GOT3 (cell line): ENCODE data around the gene YIF1B.

Experiments
- DNase-seq: peaks from one replicate; lab custom pipeline; 2025; ENCODE audit warnings: mixed read lengths; lab: John Stamatoyannopoulos, UW

Gene YIF1B

DNA sequence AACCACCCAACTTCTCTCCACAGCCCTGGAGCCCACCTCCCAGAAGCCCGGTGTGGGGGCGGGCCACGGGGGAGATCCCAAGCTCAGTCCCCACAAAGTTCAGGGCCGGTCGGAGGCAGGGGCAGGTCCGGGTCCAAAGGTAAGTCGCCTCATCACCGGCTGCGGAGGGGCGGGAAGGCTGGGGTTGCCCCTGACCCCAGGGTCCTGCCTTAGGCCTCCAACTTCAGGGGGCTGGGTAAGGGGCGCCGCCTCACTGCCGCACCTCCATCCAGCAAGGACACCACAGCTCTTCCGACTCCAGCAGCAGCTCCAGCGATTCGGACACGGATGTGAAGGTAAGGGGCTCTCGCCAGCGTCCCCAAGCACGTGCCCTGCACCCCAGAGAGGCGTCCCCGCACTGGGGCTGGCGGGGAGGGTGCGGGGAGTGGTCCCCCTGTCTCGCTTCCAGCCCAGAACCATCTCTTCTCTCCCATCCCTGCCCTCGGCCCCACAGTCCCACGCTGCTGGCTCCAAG, 11.3 kb downstream of the YIF1B start:
- DNase-seq = no peak

DNA sequence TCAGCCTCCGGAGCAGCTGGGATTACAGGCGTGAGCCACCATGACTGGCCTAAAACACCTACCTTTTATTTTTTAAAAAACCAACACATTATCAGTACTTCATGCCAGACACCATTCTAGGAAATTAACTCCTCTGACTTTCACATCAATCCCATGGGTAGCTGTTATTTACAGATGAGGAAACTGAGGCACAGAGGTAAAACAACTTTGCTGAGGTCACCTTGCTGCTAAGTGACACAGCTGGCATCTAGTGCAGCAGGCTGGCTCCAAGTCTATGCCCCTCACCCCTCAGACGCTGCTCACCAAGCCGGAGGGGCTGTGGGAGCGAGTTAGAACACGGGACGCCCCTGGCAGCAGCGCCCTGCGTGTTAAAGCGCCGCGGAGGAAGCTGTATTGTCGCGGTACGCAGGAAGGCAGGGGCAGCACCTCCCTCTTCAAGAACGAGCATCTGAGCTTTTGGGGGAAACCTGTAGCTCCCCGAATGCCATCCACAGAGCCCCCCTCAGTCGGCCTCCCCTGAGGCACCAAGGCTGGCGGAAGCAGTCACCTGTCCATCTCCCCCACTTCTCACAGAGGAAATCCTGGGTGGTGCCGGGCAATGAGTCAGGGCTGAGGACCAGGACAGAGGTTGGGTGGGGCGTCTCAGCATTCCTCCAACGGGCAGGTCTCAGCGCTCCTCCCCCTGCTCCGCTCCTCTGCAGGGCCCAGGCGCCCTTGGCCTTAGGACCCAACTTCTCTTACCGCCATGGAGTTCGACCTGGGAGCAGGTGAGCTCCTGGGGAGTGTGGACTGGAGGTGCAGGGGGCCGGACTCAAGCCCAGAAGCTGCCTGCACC, 12.0 kb downstream of the YIF1B start, which contains the start of gene C19orf33:
Gene C19orf33 (plus strand): TSS at position 735 of the 835 bp plus-strand sequence. CDS start 11 bp downstream, at position 746.
- no peak for DNase-seq

DNA sequence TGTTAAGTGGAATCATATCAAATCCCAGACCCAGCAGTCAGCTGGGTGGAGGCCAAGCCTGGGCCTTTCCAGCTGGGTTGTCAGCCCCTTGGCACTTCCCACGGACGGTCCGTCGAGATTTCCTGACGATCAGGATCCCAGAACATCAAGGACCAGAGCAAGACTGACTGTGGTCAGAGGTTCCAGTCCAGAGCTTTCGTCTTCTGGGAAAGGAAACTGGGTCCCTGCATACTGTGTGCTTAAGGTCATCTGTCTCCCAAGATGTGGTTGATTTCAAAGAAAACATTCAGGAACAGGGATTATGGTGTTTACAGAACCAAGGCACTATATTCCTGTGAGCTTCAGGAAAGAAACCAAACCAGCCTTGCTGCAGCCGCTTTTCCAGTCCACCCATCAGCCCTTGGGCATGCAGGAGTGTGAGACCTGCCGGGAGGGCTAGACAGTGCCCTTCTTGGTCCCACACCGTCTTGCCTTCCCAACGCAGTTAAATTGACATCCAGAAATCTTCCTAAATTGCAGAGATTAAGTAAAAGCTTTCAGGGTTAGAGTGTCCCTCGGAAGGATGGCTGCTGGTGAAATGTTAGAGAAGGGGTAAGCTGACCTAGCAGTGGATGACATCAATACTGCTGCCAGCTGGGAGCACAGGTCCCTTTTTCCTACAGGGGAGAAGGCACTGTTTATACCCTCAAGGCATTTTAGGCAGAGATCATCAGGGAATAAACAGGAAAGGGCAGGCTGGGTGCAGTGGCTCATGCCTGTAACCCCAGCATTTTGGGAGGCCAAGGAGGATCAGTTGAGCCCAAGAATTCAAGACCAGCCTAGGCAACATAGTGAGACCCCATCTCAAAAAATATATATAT, 16.7 kb downstream of the YIF1B start:
- DNase-seq = no peak

DNA sequence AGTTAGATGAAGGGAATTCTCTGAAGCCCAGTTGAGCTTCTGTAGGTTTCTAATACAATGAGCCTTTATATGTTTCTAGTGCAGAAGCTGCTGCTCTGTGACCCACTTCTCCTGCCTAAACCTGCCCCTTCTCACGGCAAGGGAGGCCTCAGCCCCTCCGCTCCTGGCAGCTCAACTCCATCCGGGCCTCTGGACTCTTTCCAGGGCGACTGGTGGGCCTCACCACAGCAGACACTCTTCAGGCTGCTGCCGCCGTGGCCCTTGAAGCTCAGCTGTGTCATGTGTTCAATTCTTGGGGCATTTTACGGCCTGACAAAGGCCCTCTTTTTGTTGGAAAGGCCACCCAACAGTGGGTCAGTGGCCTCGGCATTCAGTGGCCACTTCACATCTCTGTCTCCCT, 21.7 kb downstream of the YIF1B start:
- no peak for DNase-seq

GRCh38 chr19:38293281-38293680, 22.5 kb downstream of the YIF1B start:
- no peak for DNase-seq

- DNase-seq = no peak
Measured at GRCh38 chr19:38291855-38292254, 23.9 kb downstream of the YIF1B start.

GRCh38 chr19:38290631-38291147, 25.1 kb downstream of the YIF1B start:
- no peak for DNase-seq

GRCh38 chr19:38289955-38290354, 25.8 kb downstream of the YIF1B start:
- no peak for DNase-seq

GRCh38 chr19:38288123-38288855, 27.5 kb downstream of the YIF1B start:
- DNase-seq = no peak

GRCh38 chr19:38287604-38288003, 28.1 kb downstream of the YIF1B start:
- DNase-seq = no peak

DNA sequence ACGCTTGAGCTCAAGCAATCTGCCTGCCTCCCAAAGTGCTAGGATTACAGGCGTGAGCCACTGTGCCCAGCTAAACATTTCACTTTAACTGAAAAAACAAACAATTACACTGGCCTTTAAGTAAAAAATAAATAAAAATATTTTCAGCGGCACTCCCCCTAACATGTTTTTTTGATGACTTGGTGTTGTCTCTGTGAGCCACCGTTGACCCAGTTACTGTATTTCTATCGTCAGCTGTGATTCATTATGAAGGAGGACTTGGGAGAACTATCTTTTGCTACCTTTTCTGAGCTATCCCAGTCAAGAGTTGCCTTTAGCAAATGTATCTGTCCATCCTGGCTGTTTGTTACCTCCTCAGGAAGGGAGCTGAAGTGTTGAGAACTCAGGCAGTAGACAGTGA, 30.2 kb downstream of the YIF1B start:
- no peak for DNase-seq

DNA sequence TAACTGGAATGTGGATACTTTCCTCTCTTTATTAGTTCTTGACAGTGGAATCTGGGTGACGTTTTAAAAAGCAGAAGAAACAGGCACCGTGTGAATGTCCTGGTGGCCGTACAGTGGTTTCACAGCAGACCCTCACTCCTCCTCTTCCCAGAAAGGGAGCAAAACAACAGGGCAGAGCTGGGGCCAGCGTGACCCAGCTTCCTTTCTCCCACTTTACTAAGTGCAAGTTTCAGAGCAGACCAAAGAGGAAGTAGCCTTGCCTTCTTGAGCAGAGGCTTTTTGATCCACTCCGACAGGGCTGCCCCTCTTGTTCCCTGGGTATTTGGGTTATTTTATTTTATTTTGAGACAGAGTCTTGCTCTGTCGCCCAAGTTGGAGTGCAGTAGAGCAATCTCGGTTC, 31.3 kb downstream of the YIF1B start:
- DNase-seq = no peak

- no peak for DNase-seq
Measured at GRCh38 chr19:38283271-38283670, 32.5 kb downstream of the YIF1B start.

- DNase-seq = no peak
Measured at GRCh38 chr19:38281811-38282566, 33.8 kb downstream of the YIF1B start.

- no peak for DNase-seq
Measured at GRCh38 chr19:38280030-38280921, 35.5 kb downstream of the YIF1B start.

- no peak for DNase-seq
Measured at GRCh38 chr19:38278751-38279150, 37.0 kb downstream of the YIF1B start.

DNA sequence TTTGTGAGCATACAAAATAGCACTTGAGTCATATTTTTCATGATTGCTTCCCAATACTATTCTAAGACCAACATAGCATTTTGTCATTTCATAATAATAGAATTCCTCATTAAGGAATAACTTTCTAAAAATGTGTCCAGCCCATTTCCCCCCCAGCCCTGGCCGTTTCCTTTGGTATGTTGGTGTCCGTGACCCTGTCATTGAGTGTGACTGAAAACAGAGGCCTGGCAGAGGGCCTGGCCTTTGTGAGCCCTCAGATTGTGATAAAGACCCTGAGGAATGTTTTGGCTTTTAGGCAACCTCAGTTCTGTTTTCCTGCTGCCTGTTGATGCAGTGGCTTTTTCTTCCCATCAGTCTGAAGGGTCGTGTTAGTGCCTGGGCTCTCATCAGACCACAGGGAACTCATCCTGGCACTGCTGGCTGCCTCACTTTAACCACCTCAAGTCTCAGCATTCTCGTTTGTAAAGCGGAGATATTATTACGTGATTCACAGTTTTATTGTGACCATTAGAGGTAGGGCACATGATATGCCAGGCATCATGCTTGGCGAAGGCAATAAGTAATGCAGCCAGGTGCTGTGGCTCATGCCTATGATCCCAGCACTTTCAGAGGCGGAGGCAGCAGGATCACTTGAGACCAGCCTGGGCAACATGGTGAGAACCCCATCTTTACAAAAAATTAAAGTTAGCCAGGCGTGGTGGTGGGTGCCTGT, 37.6 kb downstream of the YIF1B start:
- DNase-seq = no peak

DNA sequence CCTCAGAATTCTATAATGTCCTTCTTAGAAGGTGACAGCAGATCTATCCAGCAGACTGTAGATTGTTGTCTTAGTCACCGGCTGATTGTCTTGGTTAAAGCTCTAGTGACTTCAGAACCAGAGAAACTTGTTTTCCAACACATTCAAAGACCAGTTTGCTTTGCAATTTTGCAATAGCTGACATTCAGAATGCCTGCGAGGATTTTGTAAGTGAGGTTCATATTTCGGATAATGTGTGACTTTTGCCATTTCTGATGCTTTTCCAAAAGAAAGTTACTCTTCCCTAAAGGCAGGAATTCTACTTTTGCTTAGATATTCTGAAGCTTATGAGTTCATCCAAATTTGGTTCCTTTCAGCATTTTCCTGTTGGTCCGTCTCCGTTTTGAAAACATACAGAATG, 38.2 kb downstream of the YIF1B start:
- DNase-seq = no peak

GRCh38 chr19:38276942-38277517, 38.7 kb downstream of the YIF1B start:
- DNase-seq = no peak
